Stimulated activated memory B cell treated with anti-CD40 and anti-IgM and Interleukin-4, amounts not matched to agents 10 μg/mL and 1 μg/mL and 100 μg/mL, for 72 hours (primary cell): ENCODE measurements around the gene CCNB3.
A peak's percentile ranks its signal among the peaks of the same experiment; 100 is the strongest.

ENCODE experiments used
- ATAC-seq: fragments of 150-1000 bp; cut with Tn5 transposase; 2 replicates; pipeline ENCODE4 v1.10.0; 2021
- H3K27ac Mint-ChIP-seq: one replicate; pipeline ENCODE4 v1.8.0; 2022; ENCODE audit warnings: mild to moderate bottlenecking, mixed read lengths
- H3K27me3 Mint-ChIP-seq: one replicate; pipeline ENCODE4 v1.8.0; 2022; ENCODE audit warnings: mixed read lengths
- H3K36me3 Mint-ChIP-seq: one replicate; pipeline ENCODE4 v1.8.0; 2022; ENCODE audit warnings: mixed read lengths
- H3K4me1 Mint-ChIP-seq: one replicate; pipeline ENCODE4 v1.8.0; 2022; ENCODE audit warnings: mixed read lengths
- H3K4me3 Mint-ChIP-seq: one replicate; pipeline ENCODE4 v1.8.0; 2022; ENCODE audit warnings: mild to moderate bottlenecking, moderate library complexity, mixed read lengths
- H3K9me3 Mint-ChIP-seq: one replicate; pipeline ENCODE4 v1.8.0; 2022; ENCODE audit warnings: mixed read lengths

CCNB3 gene, protein sequence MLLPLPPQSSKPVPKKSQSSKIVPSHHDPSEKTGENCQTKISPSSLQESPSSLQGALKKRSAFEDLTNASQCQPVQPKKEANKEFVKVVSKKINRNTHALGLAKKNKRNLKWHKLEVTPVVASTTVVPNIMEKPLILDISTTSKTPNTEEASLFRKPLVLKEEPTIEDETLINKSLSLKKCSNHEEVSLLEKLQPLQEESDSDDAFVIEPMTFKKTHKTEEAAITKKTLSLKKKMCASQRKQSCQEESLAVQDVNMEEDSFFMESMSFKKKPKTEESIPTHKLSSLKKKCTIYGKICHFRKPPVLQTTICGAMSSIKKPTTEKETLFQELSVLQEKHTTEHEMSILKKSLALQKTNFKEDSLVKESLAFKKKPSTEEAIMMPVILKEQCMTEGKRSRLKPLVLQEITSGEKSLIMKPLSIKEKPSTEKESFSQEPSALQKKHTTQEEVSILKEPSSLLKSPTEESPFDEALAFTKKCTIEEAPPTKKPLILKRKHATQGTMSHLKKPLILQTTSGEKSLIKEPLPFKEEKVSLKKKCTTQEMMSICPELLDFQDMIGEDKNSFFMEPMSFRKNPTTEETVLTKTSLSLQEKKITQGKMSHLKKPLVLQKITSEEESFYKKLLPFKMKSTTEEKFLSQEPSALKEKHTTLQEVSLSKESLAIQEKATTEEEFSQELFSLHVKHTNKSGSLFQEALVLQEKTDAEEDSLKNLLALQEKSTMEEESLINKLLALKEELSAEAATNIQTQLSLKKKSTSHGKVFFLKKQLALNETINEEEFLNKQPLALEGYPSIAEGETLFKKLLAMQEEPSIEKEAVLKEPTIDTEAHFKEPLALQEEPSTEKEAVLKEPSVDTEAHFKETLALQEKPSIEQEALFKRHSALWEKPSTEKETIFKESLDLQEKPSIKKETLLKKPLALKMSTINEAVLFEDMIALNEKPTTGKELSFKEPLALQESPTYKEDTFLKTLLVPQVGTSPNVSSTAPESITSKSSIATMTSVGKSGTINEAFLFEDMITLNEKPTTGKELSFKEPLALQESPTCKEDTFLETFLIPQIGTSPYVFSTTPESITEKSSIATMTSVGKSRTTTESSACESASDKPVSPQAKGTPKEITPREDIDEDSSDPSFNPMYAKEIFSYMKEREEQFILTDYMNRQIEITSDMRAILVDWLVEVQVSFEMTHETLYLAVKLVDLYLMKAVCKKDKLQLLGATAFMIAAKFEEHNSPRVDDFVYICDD (N-terminal part only)

DNA sequence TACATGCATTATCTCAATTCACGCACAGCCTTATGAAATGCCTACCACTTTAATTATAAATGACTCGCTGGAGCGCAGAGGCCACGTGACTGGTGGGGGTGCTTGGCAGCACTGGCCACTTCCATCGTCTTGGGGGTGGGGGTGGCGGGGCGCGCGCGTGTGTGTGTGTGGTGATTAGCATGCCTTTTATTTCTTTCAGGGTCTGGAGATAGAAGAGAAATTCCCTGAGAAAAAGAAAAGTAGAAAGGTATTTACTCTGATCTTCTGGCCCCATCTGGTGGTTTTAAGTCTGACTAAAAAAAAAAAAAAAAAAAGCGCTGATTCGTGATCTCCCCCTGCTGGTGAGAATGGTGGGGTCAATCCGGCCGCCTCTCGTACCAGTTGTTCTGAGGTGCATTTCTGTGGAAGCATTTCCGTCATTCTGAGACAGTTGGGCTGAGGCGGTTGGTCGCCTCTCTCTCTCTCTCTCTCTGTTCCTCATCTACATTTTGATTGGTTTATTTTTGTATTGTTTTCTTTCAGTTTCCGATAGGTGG, at the start of gene CCNB3:
CCNB3 (plus strand) TSS at position 402 of the 536 bp plus-strand sequence. CDS start 80,399 bp downstream, outside the sequence.
- ATAC-seq, result peak; percentile 98
- no peaks in the 10 kb centered on the region for H3K4me1 Mint-ChIP-seq
- H3K27me3 Mint-ChIP-seq, result no peaks in the 10 kb centered on the region
- H3K4me3 Mint-ChIP-seq, result peak within 1 kb of the TSS; percentile 82
- no peaks in the 10 kb centered on the region for H3K36me3 Mint-ChIP-seq
- H3K9me3 Mint-ChIP-seq, result no peaks in the 10 kb centered on the region
- H3K27ac Mint-ChIP-seq, result peak within 1 kb of the TSS; percentile 91

DNA sequence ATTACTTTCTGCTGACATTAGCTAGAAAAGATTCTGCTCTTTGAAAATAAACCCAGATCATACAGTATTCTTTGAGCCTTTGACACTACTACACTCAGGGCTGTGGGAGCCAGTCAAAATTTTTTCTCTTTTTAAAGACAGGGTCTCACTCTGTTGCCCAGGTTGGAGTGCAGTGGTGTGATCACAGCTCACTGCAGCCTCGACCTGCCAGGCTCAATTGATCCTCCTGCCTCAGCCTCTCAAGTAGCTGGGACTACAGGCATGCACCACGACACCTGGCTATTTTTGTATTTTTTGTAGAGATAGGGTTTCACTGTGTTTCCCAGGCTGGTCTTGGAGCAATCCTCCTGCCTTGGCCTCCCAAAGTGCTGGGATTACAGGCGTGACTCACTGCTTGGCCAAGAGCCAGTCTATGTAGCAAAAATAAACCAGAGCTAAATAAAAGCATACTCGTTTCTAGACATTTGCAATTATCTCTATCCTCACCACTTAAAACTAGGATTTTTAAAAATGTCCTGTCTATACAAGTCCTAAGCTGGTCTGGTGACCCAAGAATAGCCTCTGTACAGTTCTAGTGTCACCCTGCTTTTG, 46.9 kb upstream of the CCNB3 start:
- Mint-ChIP-seq H3K4me3 (no peak overlapping the region), H3K9me3 (peaks cover 3% of the 10 kb centered on the region), H3K36me3 (no peaks in the 10 kb centered on the region), H3K27me3 (no peaks in the 10 kb centered on the region), H3K27ac (no peak overlapping the region), H3K4me1 (no peaks in the 10 kb centered on the region)
- ATAC-seq, result no peak

DNA sequence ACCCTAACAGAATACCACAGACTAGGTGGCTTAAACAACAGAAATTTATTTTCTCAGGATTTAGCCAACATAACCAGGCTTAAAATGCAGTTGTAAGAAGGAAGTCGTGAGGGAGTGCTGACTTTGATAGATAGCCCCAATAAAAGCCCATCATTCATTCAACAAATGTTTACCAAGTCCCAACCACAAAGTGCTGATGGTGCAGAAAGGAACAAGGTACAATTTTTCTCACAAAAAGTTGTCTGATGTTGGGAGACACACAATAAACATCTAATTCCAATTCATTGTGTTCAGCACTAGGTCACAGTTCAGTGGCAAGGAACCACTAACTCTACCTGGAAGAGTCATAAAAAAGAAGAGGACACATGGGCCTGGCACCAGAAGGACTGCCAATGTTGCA, 46.0 kb upstream of the CCNB3 start:
- Mint-ChIP-seq H3K27me3 (no peaks in the 10 kb centered on the region), H3K27ac (no peak overlapping the region), H3K4me1 (no peaks in the 10 kb centered on the region), H3K4me3 (no peak overlapping the region), H3K9me3 (peaks cover 3% of the 10 kb centered on the region), H3K36me3 (no peaks in the 10 kb centered on the region)
- no peak for ATAC-seq

DNA sequence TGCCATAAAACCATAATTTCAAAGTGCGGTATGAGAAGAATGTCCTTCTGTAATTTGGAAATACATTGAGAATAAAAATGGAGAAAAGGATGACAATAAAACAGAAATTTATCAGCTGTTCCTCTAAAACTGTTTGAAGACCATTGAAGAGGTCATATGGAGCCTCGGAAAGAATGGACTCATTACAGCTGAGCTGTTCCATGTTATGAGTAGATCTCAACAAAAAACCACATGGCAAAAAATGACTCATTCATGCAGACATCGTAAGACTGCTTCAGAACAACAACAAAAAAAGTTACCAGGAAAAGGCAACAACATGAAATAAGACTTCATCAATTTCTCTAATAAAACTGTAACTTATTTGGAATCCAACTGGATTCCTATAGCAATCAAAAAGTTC, 43.4 kb upstream of the CCNB3 start:
- Mint-ChIP-seq H3K4me1 (no peaks in the 10 kb centered on the region), H3K27me3 (no peaks in the 10 kb centered on the region), H3K4me3 (no peak overlapping the region), H3K27ac (no peak overlapping the region), H3K36me3 (no peaks in the 10 kb centered on the region), H3K9me3 (no peaks in the 10 kb centered on the region)
- no peak for ATAC-seq

DNA sequence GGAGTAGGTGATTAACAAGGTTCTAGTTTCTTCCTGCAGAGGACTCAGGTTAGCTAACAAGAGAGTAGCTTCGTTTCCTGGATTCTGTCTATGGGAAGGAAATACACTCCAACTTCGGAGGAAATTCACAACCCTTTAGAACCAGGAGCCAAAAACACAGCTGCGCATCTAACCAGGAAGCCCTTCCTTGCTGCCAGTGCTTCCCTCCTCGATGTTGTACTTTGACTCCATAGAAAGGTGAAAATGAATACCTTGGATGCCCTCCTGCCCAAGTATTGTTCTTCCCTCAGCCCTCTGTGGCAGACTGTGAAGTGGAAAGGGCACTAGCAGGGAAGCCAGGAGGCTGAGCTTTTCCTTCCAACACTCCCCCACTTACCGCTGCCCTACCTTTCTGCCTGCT, 38.8 kb upstream of the CCNB3 start:
- no peak overlapping the region for H3K4me3 Mint-ChIP-seq
- H3K4me1 Mint-ChIP-seq, result no peaks in the 10 kb centered on the region
- H3K27me3 Mint-ChIP-seq, result no peaks in the 10 kb centered on the region
- H3K36me3 Mint-ChIP-seq, result no peaks in the 10 kb centered on the region
- no peak overlapping the region for H3K27ac Mint-ChIP-seq
- no peak for ATAC-seq
- no peaks in the 10 kb centered on the region for H3K9me3 Mint-ChIP-seq

DNA sequence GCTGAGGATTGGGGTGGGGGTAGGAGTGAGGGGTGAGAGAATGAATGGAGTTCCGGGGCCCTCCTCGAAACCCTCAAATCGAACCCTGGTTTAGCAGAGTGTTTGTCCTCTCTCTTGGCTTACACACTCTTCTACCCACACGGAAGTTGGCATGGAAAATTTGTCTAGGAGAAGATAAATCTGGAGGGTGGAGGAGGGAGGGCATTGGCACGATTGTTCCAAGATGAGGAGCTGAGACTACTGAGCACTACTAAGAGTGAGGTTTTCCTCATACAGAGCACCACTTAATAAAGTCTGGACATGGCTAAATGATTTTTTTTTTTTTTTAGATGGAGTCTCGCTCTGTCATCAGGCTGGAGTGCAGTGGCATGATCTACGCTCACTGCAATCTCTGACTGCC, 37.2 kb upstream of the CCNB3 start:
- Mint-ChIP-seq H3K27me3 (no peaks in the 10 kb centered on the region), H3K9me3 (no peaks in the 10 kb centered on the region), H3K27ac (no peak overlapping the region), H3K36me3 (no peaks in the 10 kb centered on the region), H3K4me3 (no peak overlapping the region), H3K4me1 (no peaks in the 10 kb centered on the region)
- no peak for ATAC-seq

DNA sequence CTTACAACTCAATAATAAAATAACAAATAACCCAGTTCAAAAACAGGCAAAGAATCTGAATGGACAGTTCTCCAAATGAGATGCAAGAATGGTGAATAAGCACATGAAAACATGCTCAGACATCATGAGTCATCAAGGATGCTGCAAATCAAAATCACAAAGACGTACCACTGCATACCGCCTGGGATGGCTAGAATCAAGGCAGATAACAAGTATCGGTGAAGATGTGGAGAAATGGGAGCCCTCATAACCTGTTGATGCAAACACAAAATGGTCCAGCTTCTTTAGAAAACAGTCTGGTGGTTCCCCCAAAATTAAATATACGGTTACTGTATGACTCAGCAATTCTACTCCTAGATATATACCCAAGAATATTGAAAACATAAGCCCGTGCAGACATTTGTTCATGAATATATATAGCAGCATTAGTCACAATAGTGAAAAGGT, 36.3 kb upstream of the CCNB3 start:
- no peaks in the 10 kb centered on the region for H3K4me1 Mint-ChIP-seq
- no peaks in the 10 kb centered on the region for H3K36me3 Mint-ChIP-seq
- no peak overlapping the region for H3K4me3 Mint-ChIP-seq
- H3K27ac Mint-ChIP-seq, result no peak overlapping the region
- ATAC-seq, result no peak
- no peaks in the 10 kb centered on the region for H3K9me3 Mint-ChIP-seq
- H3K27me3 Mint-ChIP-seq, result no peaks in the 10 kb centered on the region

DNA sequence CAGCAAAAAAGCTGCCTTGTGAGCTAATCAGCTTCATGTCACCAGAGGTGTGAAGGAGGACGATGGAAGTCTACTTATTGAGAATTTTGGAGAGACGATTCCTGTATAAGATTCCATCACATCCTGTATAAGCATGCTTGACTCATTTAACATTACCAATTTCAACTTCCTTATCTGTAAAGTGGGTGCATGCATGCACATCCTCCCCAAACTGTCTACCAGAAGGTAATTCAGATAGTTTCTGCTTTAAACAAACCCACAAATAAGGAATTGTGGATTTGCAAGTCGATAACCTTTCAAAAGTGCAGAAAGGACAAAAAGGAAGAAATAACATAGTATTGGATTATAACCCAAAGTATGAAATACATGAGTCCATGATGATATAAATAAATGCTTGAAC, 34.8 kb upstream of the CCNB3 start:
- Mint-ChIP-seq H3K4me1 (no peaks in the 10 kb centered on the region), H3K4me3 (no peak overlapping the region), H3K27ac (no peak overlapping the region), H3K36me3 (no peaks in the 10 kb centered on the region), H3K27me3 (no peaks in the 10 kb centered on the region), H3K9me3 (peaks cover 3% of the 10 kb centered on the region)
- ATAC-seq, result no peak

DNA sequence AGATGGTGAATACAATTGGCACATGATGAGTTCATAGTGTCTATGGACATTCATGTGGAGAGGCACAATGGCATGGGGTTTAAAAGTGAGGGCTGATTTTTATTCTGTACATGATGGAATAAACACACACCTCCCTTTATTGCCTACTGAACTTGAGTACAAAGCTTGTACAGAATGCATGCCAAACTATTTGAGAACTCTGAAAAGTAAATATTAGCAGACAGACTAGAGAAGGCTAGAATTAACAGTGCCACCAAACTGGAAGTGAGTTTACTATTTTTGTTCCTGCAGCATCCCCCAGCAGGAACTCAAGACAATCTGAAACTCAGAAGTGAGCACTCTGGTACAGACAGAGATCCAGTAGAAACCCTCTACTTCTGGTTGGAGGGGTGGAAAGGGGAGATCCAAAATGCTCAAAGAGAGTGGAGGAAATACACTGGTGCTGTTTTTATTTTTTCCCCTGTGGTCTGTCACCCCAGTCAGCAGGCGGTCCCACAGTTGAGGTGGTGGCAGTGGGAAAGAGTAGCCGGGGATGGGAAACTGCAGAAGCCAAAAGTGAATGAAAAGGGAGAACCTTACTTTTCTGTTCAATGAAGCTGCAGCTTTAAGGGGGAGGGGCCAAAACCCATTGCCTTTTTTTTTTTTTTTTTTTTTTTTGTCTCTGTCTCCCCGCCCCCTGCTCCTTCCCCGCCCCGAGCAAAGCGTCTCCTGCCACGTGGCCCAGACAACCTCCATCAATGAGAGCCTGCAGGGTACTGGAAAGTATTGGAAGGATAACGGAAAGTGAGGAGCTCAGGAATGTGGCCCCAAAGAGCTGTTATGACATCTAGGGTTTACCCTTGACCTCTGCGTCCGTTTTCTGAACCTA, 24.3 kb upstream of the CCNB3 start:
- H3K4me3 Mint-ChIP-seq, result no peak overlapping the region
- no peaks in the 10 kb centered on the region for H3K4me1 Mint-ChIP-seq
- peaks cover 11% of the 10 kb centered on the region for H3K27me3 Mint-ChIP-seq
- H3K27ac Mint-ChIP-seq, result no peak overlapping the region
- H3K36me3 Mint-ChIP-seq, result no peaks in the 10 kb centered on the region
- H3K9me3 Mint-ChIP-seq, result no peaks in the 10 kb centered on the region
- no peak for ATAC-seq

DNA sequence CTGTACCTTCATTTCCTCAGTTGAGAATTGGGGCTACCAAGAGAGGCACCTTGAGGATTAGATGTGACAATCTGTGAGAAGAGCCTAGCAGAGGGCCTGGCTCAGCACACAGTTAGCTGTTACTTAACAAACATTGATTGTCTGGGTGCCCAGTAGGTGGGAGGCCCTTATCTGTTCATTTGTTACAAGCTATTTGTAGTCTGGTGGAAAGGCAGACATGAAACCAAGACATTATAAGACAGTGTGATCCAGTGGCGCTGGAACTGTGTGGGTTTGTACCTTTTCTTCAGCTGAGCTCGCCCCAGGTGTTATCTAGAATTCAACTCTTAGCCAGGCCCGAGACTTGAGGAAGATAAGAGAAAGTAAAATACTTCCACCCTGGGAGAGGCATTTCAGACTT, 20.7 kb upstream of the CCNB3 start:
- no peak overlapping the region for H3K27ac Mint-ChIP-seq
- H3K27me3 Mint-ChIP-seq, result peaks cover 11% of the 10 kb centered on the region
- no peak overlapping the region for H3K4me3 Mint-ChIP-seq
- no peaks in the 10 kb centered on the region for H3K4me1 Mint-ChIP-seq
- H3K36me3 Mint-ChIP-seq, result no peaks in the 10 kb centered on the region
- ATAC-seq, result no peak
- no peaks in the 10 kb centered on the region for H3K9me3 Mint-ChIP-seq

DNA sequence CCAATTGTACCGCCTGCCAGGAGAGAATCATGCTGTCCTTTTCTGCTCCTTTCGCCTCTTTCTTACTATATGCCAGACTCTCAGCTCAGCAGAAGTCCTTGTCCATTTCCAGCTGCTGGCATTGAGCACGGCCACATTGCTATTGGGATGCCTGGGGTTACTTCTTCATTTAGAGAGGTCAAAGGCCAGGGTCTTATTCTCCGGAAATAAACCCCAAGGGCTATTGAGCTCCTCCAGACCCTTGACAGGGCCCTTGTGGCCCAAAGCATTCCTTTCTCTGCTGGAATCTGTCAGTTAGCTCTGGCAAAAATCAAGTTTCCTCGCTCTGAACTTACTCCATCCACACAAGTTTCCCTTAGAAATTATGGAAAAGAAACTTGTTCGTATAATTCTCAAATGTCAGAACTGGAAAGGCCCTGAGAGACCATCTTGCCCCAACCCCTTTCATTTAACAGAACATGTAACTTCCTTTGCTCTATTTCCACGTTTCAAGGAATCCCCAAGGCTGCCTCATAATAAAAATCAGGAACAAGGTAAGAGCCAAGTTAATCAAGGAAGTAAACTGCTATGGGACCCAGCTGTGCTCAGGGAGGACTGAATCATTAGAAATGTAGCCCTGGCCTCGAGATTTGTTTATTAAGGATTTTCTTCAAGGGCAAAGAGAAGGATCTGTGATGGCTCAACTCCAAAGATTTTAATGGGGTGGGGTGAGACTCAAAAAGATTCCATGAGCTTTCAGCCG, 15.5 kb upstream of the CCNB3 start:
- Mint-ChIP-seq H3K9me3 (no peaks in the 10 kb centered on the region), H3K36me3 (no peaks in the 10 kb centered on the region), H3K27me3 (peaks cover 8% of the 10 kb centered on the region), H3K27ac (no peak overlapping the region), H3K4me3 (no peak overlapping the region), H3K4me1 (no peaks in the 10 kb centered on the region)
- ATAC-seq, result no peak

DNA sequence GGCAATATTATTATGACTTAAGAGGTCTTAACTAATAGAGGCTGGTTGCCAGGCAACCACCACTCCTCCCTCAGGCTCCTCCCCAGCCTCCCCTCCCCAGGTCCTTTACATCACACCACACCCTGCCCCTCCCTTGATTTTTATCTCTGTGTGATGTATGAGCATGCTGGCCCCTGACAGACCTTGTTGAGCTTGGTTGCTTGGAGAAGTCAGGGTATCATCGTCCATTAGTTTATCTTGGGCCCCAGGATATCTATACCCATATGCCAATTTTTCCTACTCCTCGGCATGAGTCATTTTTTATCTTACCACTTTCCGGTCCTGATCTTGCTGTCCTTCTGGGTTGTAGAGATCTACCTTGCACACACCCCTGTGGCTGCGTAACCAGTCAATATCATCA, 6.2 kb upstream of the CCNB3 start:
- Mint-ChIP-seq H3K27me3 (peaks cover 16% of the 10 kb centered on the region), H3K27ac (no peak overlapping the region), H3K4me1 (no peaks in the 10 kb centered on the region), H3K9me3 (no peaks in the 10 kb centered on the region), H3K36me3 (no peaks in the 10 kb centered on the region), H3K4me3 (no peak overlapping the region)
- no peak for ATAC-seq

DNA sequence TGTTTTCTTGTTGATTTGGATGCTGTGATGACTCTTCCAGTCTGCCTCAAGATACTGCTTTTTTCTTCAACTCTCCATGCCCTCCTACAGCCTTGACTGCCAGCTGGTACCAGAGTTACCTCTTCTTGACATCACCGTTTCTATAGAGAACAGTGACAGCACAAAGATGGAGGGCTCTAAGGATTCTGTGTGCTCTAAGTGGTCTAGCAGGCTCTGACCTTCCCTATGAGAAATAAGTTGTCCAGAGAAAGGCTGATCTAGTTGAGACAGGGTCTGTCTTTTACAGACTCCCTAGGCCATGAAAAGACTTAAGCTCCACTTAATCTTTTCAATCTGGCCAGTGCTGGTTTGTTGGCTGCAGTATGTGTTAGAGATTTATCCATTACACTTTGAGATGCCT, 3.7 kb upstream of the CCNB3 start, which contains the start of gene AKAP4:
AKAP4 (minus strand) TSS at position 101 of the 400 bp plus-strand sequence. CDS start 118 bp downstream, outside the sequence.
- Mint-ChIP-seq H3K27ac (no peak within 1 kb of the TSS), H3K4me1 (no peaks in the 10 kb centered on the region), H3K36me3 (no peaks in the 10 kb centered on the region)

More for the DNA sequence above, 3.7 kb upstream of the CCNB3 start, which contains the start of gene AKAP4:
- no peak within 1 kb of the TSS for H3K4me3 Mint-ChIP-seq
- ATAC-seq, result no peak
- H3K9me3 Mint-ChIP-seq, result no peaks in the 10 kb centered on the region
- H3K27me3 Mint-ChIP-seq, result peaks cover 9% of the 10 kb centered on the region
